Activated CD4-positive, alpha-beta T cell treated with anti-CD3 and anti-CD28 coated beads for 24 hours (primary cell): ENCODE results near the gene PRICKLE2.

Source experiments
- DNase-seq, 2 donors: peaks; one replicate each; pipeline ENCODE4 v3.0.0-alpha.2; 2020; ENCODE audit warnings: low read depth in 2 of 2

Gene PRICKLE2

GRCh38 chr3:64046592-64046991, 178.7 kb downstream of the PRICKLE2 start:
- DNase-seq = no peak

- DNase-seq = no peak
Measured at GRCh38 chr3:64042952-64043351, 182.3 kb downstream of the PRICKLE2 start.
